Gastrocnemius medialis (tissue), 4 donors: Measurements from ENCODE around the gene C5orf58.

Experiments
- CTCF ChIP-seq, 5 experiments: fragments of 450-650 bp in 3 of 5; fragments of 200-600 bp in 2 of 5; sonication (generic) in 2 of 5; IDR thresholded peaks in 4 of 5; conservative IDR thresholded peaks in 1 of 5; 1 replicate in 4 of 5; 2 replicates in 1 of 5; pipeline ENCODE4 v1.5.1; 2016 to 2019; ENCODE audit warnings: antibody characterized with exemption in 5 of 5, mild to moderate bottlenecking in 3 of 5, moderate library complexity in 3 of 5
- POLR2A ChIP-seq, 2 donors: fragments of 450-650 bp; IDR thresholded peaks; one replicate each; pipeline ENCODE4 v1.6.1; 2017; ENCODE audit warnings: antibody characterized with exemption in 2 of 2, mild to moderate bottlenecking in 2 of 2, moderate library complexity in 2 of 2

- TF ChIP-seq CTCF (IDR thresholded peaks at IDR 0.05 in 4 of 5, conservative IDR thresholded peaks at IDR 0.05 in 1 of 5) (no peak), POLR2A (IDR thresholded peaks at IDR 0.05) (no peak)
Measured at GRCh38 chr5:170186856-170187255, 45.9 kb upstream of the C5orf58 start.
